Measurements from ENCODE around the gene KIAA0232.

DNA sequence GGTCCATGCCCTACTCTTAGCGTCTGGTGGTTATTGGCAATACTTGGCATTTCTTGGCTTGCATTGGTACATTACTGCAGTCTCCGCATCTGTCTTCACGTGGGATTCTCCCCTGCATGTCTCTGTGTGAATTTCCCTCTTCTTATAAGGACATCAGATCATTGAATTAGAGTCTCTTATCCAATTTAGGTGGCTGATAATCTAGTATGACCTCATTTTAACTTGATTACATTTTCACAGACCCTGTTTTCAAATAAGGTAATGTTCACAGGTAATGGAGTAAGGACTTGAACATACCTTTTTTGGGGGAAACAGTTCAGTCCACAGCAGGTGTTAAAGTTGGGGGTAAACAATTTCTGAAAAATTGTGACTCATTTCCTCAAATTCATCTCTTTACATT lies 16.6 kb downstream of the KIAA0232 start:
- TF ChIP-seq, protein P1, sequence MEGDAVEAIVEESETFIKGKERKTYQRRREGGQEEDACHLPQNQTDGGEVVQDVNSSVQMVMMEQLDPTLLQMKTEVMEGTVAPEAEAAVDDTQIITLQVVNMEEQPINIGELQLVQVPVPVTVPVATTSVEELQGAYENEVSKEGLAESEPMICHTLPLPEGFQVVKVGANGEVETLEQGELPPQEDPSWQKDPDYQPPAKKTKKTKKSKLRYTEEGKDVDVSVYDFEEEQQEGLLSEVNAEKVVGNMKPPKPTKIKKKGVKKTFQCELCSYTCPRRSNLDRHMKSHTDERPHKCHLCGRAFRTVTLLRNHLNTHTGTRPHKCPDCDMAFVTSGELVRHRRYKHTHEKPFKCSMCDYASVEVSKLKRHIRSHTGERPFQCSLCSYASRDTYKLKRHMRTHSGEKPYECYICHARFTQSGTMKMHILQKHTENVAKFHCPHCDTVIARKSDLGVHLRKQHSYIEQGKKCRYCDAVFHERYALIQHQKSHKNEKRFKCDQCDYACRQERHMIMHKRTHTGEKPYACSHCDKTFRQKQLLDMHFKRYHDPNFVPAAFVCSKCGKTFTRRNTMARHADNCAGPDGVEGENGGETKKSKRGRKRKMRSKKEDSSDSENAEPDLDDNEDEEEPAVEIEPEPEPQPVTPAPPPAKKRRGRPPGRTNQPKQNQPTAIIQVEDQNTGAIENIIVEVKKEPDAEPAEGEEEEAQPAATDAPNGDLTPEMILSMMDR (IDR thresholded peaks at IDR 0.05; ENCODE audit: low read depth, low read length) = no peak
- TF ChIP-seq POLR2A (IDR thresholded peaks at IDR 0.05; ENCODE audit: extremely low read depth, insufficient read length) = no peak

Measured in NB4 (cell line).